GM21447 (cell line): Measurements from ENCODE around the gene F10.
"Not testable (repeated sequence)": the region's sequence is repeated elsewhere in the genome, so short reads cannot be mapped to it uniquely, and the experiment has no call there.

Source experiments
- ATAC-seq: cut with Tn5 transposase; IDR thresholded peaks from one replicate; pipeline ENCODE4 v1.9.1; 2021; ENCODE audit not compliant: unreplicated experiment

F10 gene

DNA sequence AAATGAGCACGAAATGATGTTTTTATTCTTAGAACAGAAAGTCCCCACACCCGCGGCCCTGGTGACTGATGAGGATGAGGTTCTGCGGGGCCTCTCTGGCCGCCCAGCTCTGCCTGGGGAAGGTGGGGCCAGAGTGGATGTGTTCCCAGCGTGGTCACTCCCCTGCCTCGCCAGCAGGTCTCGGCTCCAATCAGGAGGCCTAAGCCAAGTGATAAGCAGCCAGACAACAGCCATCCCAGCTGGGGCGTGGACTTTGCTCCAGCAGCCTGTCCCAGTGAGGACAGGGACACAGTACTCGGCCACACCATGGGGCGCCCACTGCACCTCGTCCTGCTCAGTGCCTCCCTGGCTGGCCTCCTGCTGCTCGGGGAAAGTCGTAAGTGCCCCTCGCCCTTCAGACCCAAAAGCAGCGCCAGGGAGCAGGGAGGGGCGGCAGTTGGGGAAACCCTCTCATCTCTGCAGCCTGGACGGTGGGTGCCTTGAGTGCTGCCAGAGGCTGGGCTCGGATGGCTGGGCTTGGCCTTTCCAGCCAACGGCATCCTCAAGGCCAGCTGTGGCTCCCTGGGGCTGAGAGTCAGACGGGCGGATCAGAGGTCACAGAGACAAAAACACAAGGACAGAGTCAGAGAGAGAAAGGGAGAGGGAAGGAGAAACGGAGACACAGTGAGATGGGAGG, at the start of gene F10:
F10 (plus strand) TSS at position 250 of the 676 bp plus-strand sequence; CDS start at position 307, 57 bp downstream.
- no peak for ATAC-seq

DNA sequence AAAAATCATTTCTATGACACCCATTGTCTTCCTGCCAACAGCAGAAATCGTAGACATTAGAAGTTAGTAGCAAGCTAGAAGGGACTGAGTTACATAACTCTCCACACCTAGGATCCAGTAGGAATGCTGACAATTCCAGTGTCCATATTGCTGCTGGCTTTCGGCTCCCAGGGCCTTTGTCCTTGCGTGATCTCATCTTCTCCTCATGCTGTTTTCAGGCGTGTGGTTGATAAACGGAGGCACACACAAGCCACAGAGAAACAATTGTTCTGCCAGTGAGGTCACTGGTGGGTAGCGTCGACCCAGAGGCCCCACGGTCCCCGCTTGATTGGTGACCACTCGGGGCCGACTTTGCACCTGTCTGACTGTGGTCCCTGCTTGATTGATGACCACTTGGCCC, 48.7 kb upstream of the F10 start:
- ATAC-seq, result no peak

DNA sequence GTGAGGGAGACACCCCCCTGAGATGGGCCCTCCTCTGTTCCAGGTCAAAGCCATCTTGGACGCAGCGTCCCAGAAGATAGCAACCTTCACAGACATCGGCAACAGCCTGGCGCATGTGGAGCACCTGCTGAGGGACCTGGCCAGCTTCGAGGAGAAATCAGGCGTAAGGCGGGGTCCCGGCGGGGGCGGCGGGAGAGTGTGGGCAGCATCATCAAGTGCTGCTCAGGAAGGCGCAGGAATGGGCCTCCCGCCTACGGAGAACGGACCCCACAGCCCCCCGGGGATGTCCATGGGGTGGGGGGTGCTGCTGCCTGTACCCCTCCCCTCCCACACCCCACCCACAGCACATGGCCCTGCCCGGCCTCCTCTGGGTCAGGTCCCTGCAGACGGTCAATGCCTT, 48.2 kb upstream of the F10 start:
- no peak for ATAC-seq

DNA sequence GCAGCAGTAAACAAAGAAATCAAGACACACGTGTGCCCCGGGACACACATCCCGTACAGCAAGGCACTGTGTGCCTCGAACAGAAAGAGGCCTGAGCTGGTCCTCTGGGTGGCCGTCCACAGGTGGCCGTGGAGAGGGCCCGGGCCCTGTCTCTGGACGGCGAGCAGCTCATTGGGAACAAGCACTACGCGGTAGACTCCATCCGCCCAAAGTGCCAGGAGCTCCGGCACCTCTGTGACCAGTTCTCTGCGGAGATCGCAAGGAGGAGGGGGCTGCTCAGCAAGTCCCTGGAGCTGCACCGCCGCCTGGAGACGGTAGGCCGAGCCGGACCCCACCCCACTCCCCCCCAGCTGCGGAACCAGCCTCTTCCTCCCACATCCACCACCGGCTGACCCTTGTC, 47.7 kb upstream of the F10 start:
- ATAC-seq, result no peak

DNA sequence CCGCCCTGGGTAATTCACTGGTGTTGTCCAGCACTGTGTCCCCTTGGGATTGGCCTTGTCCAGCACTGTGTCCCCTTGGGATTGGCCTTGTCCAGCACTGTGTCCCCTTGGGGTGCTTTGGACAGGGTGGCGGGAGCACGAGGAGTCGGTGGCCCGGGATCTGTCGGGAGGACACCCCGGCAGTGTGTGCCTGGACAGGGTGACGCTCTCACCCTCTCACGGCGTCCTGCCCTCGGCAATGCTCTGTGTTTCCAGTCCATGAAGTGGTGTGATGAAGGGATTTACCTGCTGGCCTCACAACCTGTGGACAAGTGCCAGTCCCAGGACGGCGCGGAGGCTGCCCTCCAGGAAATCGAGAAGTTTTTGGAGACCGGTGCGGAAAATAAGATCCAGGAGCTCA, 46.9 kb upstream of the F10 start:
- no peak for ATAC-seq

DNA sequence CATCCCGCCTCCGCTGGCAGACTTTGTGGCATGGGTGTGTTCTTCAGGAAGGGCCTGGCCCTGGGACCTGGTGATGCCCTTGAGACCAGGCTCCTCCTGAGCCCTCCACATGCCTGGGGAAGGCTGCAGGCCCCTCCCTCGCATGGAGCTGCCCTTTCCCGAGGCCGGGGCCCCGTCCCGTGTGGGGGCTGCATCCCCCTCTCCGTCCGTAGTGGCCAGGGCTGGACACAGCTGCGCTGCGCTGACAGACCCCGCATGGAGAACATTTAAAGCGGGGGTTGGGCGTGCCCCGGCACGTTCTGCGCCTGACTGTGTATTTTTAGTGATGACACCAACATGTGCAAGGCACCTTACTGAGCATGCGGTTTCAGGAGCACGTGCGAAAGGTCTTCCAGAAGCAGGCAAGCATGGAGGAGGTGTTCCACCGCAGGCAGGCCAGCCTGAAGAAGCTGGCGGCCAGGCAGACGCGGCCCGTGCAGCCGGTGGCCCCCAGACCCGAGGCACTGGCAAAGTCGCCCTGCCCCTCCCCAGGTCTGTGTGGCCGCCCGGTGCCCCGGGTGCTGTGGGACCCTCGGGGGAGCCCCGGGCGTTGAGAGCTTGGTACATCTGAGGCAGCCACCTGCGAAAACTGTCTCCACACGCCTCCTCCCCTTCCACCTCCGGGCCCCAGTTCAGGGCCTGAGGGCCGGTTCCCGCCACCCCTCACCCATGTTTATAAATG, 45.8 kb upstream of the F10 start:
- ATAC-seq, result no peak

DNA sequence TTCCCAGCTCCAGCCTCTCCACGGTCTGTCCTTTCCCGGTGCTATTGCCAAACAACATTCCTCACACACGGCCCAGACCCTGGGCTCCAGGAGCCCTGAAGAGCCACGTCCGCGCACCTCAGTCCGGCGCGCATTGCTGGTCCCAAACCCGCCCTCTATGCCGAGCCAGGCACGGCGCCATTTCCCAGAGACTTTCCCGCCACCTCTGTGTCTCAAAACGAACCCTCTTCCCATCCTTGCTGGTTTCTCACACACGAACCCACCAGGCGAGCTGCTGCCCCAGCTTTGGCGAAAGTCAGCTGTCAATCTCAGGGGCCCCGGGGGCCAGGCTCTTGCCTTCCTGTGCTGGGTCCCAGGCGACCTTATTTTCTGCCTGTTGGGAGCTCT, 45.0 kb upstream of the F10 start:
- ATAC-seq, result no peak

DNA sequence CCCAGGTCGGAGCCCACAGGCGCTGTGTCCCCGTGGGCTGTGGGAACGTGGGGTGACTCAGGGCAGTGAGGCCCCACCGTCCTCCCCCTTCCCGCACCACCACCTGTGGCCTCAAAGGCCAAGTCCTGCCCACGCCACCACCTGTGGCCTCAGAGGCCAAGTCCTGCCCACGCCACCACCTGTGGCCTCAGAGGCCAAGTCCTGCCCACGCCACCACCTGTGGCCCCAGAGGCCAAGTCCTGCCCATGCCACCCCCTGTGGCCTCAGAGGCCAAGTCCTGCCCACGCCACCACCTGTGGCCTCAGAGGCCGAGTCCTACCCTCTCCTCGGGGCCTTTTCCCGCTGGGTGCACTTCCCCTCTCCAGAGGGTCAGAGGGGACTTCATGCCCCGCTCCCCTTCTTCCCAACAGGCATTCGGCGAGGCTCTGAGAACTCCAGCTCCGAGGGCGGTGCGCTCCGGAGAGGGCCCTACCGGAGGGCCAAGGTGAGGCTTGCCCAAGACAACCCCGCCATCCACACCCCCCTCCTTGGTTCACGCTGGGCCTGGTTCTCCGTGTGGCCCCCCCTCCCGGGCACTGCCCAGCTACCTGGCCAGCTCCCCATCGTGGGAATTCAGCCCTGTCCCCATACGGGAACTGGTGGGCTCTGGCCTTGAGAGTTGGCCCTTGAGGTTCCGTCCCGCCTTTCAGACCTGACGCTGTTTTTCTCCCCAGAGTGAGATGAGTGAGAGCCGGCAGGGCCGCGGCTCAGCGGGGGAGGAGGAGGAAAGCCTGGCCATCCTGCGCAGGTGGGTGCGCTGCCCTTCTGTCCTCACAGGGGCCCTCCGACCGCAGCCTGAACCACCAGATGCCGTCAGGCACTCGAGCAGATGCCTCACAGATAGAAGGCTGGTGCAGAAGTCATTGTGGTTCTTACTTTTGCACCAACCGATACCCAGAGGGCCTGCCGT, 44.4 kb upstream of the F10 start:
- no peak for ATAC-seq

DNA sequence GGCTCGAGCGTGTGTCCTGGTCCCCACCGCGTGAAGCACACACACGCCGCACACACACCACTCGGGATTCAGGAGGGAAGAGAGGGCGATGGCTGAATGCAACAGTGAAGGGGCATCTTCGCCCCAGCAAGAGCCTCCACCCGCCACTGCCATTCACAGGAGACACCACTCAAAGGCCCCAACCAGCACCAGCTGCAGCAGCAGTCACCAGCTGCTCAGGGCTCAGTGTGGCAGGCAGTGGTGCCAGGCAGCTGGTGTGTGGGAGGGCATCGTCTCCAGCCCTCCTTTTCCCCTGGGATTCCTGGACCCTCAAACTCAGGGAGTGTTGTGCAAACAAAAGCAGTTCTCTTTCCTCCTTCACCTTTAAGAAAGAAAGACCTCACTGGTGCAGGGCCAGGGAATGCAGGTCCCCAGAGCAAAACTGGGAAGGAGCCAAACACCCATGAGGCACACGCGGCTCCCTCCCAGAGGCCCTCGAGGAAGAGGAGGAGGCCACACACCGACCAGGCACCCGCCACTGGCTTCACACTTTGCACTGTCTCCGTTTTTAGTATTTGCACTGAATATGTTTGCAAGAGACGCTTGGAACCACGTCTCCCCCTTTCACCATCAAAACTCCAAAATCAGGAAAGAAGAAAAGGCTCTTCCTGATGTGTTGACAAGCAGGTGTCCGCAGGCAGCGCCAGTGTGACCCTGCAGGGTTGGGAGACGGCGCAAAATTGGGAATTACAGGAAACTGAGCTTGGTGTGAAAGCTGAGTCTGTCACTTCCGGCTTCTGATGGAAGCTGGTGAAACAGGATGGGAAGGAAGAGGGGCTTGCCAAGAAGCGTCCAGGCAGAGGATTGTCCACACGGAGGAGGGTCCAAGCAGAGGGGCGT, 43.5 kb upstream of the F10 start:
- ATAC-seq, result no peak

DNA sequence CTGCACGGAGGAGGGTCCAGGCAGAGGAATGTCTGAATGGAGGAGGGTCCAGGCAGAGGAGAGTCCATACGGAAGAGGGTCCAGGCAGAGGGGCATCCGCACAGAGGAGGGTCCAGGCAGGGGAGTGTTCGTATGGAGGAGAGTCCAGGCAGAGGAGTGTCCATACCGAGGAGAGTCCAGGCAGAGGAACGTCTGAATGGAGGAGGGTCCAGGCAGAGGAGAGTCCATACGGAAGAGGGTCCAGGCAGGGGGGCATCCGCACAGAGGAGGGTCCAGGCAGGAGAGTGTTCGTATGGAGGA, 42.9 kb upstream of the F10 start:
- ATAC-seq, result not testable (repeated sequence)

DNA sequence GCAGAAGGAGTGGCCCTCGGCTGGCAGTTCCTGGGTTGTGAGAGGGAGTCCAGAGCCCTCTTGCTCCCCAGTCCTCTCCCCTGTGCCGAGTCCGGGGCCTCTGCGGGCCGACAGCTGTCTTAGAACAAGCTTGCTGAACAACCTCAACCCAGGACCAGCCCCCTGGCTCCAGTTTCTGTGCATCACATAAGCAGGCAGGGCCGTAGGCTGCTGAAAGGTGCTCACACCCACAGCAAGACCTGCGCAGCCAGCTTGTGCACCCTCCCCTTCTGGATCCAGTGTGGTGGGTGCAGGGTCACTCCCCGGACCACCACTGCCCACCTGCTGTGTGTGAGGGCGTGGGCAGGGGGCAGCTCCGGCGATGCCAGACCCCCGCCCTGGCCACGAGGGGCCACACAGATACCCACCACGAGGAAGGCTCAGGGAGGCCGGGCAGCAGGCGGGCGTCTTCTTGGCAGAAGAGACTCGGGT, 42.2 kb upstream of the F10 start:
- ATAC-seq, result no peak

DNA sequence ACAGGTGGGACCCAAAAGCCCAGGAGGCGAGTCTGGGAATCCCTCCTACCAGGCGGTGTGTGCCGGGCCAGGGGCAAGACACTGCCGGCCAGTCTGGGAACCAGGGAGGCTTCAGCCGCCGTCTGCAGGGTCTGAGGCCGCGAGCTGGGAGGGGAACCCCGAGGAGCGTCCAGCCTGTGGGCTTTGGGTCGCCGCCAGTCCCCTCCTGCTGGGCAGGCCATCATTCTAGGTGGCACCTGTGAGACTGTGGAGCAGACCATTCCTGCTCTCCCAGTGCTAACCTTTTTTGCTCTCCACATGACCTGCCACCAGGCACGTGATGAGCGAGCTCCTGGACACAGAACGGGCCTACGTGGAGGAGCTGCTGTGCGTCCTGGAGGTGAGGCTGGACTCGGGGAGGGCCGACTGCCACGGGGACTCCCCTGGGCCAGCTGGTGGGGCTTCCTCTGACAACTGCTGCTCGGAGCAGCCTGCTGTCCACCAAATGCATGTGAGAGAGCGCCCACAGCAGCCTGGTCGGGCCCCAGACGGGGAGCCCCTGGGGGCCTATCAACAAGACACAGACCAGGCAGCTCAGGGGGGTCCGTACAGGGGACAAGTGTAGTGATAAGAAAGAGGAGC, 41.6 kb upstream of the F10 start:
- ATAC-seq, result no peak

DNA sequence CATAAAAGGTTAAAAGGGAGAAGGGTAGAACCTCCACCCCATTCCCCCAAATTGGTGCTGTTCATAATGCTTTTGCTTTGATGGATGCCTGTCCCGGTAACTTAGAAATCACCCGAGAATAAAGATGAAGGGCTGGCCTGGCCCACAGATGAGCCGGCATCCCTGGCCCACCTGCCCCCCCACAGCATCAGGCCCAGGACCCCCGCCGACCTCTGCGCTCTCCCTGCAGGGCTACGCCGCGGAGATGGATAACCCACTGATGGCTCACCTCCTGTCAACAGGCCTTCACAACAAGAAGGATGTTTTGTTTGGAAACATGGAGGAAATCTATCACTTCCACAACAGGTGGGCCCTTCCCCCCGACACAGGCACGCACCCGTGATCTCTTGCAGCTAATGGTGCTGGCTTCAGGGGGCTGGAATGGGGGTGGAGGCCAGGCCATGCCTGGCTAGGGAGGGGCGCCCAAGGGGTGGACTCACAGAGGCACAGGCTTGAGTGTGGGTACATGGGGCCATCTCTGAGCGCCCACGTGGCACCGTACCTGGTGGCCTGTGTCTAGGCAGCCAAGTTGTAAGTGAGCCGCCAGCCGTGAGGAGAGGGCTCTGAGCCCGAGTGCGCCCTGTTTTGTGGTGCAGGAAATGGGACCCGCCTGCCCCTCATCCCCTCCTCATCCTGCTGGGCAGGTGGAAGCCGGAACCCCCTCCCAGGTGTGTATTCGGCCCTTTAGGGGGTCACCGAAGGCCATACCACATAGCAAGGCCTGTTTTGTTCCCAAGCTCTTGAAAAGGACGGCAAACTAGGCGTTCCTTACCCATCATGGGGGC, 40.2 kb upstream of the F10 start:
- no peak for ATAC-seq

DNA sequence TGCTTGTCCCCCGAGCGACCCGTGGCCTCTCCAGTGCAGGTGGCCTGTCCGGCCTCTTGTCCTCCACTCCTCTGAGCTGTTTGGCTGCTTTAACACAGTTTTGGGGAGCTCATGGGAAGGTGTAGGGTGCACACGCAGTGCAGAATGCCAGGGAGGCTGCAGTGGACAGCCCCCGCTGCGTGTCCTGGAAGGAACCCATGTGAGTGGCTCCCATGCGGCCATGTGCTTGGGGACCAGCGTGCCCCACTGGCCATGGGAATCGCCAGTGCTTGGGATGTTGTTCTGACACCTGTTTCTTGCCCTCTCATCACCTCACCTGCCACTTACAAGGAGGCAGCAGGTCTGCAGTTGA, 39.6 kb upstream of the F10 start:
- no peak for ATAC-seq

DNA sequence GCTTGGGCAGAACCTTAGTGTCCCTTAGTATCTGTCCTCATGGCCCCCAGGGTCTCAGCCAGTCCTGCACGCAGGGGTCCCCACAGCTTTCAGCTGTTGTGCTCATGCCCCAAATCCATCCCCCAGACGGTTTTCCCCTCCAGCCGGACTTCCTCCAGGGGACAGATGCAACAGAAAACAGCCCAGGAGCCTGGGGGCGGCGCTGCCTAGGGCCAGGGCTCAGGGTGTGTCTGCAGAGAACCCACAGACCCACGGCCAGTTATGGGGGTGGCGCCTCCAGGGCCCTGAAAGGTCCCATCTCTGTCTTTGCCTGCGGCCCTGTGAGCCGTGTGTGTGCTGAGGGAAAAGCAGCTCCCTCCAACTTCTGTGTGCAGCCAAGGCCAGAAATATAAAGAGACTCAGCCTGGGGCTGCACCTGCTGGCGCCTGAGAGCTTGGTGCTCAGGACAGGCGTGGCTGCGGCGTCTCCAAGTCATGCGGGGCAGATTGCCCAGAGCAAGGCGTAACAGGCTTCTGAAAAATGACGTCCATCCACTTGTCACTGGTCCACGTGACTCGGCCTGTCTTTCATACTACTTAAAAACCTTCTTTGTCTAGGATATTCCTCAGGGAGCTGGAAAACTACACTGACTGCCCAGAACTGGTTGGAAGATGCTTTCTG, 39.1 kb upstream of the F10 start:
- ATAC-seq, result no peak

DNA sequence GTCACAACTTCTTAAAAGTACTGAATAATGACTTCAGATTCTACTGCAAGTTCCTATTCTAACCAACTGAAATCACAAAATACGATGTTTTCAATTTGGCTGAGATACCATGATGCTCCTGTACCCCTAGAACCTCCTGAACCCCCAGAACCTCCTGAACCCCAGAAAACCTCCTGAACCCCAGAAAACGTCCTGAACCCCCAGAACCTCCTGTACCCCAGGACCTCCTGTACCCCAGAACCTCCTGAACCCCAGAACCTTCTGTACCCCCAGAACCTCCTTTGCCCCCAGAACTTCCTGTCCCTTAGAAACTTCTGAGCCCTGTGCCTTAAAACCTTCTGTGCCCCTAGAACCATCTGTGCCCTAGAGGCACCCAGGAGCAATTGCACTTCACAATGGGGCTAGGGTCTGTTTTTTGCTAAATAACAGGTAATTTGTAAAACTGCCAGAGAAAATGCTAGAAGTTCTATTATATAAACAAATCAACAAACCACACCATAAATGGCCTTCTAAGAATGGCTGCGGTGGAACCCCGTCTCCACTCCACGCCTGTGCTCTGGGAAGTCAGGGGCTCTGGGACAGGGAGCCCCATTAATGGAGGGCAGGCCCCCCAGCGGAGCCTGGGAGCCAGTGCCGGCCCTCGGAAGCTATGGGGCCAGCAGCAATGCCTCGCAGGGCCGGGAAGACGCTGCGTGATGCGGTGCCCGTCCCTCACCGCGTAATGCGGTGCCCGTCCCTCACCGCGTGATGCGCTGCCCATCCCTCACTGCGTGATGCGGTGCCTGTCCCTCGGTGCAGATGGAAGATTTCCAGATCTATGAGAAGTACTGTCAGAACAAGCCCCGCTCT, 38.3 kb upstream of the F10 start:
- ATAC-seq, result no peak

DNA sequence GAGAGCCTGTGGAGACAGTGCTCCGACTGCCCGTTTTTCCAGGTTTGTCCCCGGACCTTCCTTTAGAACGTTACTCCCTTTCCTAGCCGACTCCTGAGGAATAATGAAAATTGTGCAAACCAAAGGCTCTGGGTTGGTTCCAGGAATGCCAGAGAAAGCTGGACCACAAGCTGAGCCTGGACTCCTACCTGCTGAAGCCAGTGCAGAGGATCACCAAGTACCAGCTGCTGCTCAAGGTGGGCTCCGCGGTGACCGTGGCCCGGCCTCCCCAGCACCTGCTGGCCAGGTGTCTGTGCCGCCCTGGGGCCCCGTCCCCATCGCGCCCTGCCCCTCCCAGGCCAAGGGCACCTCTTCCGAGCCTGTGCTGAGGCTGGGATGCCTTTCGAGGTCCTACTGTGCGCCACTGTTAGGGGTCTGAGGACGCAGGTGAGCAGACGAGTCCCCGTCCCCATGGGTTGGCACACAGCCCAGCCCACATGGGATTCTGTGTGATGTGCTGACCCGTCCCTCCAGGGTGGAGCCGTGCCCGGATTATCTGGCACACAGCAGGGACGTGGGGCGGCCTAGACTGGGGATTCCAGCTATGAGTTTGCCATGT, 37.6 kb upstream of the F10 start:
- ATAC-seq, result no peak
